OCI-LY1 (cell line): ENCODE results near the gene MACROD2.

Experiments used
- CTCF ChIP-seq: fragments of 200-600 bp; sonication (generic), shearing (Covaris generic); IDR thresholded peaks from 2 replicates; pipeline ENCODE4 v1.5.1; 2017; ENCODE audit warnings: mild to moderate bottlenecking, antibody characterized with exemption, low read length, moderate library complexity, mixed read lengths
- EZH2 ChIP-seq: fragments of 200-600 bp; sonication (generic), shearing (Covaris generic); IDR thresholded peaks from 2 replicates; pipeline ENCODE4 v1.8.0; 2017; ENCODE audit warnings: borderline replicate concordance, mixed run types, mild to moderate bottlenecking, antibody characterized with exemption, low read length, moderate library complexity, mixed read lengths

- no peak for TF ChIP-seq CTCF
- TF ChIP-seq EZH2 = no peak
These were observed 1181.6 kb downstream of the MACROD2 start for GRCh38 chr20:15176929-15177328.
